Peyer's patch (tissue), 4 donors: ENCODE data around the gene SERBP1.

Experiments used
- POLR2A ChIP-seq, 2 donors: fragments of 450-650 bp; IDR thresholded peaks; one replicate each; pipeline ENCODE4 v1.5.1; 2017; ENCODE audit warnings: antibody characterized with exemption in 2 of 2, mild to moderate bottlenecking in 2 of 2, moderate library complexity in 2 of 2
- TF ChIP-seq, protein P1 (sequence below), 6 experiments: fragments of 450-650 bp in 4 of 6; fragments of 200-600 bp in 2 of 6; sonication (generic) in 1 of 6; IDR thresholded peaks; one replicate each; pipeline ENCODE4 v1.5.1; 2017 to 2019; ENCODE audit warnings: antibody characterized with exemption in 6 of 6, mild to moderate bottlenecking in 3 of 6, moderate library complexity in 1 of 6

DNA sequence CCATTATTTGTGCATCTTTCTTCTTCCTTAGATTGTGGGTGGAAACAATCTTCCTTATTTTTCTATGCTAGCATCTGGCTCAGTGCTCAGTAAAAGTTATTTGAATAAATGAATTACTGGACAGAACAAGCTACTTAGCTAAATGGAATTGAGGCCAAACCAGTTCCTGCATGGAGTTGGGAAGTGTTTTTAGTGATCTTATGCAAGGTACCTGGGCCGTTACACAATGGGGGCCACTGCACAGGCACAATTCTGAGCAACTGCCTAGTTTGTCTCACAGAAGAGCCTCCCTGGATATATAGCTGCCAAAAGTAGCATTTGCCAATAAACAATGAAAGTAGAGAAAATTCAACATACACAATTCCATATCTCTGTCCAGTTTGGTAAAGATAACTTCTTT is 27.0 kb upstream of the SERBP1 start:
- TF ChIP-seq, protein P1, sequence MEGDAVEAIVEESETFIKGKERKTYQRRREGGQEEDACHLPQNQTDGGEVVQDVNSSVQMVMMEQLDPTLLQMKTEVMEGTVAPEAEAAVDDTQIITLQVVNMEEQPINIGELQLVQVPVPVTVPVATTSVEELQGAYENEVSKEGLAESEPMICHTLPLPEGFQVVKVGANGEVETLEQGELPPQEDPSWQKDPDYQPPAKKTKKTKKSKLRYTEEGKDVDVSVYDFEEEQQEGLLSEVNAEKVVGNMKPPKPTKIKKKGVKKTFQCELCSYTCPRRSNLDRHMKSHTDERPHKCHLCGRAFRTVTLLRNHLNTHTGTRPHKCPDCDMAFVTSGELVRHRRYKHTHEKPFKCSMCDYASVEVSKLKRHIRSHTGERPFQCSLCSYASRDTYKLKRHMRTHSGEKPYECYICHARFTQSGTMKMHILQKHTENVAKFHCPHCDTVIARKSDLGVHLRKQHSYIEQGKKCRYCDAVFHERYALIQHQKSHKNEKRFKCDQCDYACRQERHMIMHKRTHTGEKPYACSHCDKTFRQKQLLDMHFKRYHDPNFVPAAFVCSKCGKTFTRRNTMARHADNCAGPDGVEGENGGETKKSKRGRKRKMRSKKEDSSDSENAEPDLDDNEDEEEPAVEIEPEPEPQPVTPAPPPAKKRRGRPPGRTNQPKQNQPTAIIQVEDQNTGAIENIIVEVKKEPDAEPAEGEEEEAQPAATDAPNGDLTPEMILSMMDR (IDR thresholded peaks at IDR 0.05), result no peak
- TF ChIP-seq POLR2A (IDR thresholded peaks at IDR 0.05), result no peak
